GM12878 (cell line): ENCODE data around the gene NAT10. TPM values are rescaled to one million over a fixed set of nuclear protein-coding genes. Genes with fewer than 3 reads are reported as not detected.

Experiments
- ATAC-seq: fragments of 200-7000 bp; cut with Tn5 transposase; 3 replicates; pipeline ENCODE4 v1.9.1; 2020; ENCODE audit warnings: mild to moderate bottlenecking, moderate library complexity
- BruUV-seq: library from RNA; stranded (reverse); fragments of 400-500 nt; replicated peaks from 2 replicates; lab custom pipeline; 2021; lab: Mats Ljungman, UMichigan
- CTCF ChIA-PET: fragments of 300-600 bp; sonication (Branson Sonifier 250); formaldehyde crosslinking; extraction: SDS; loops from one replicate; lab custom pipeline; 2021; ENCODE audit warnings: inconsistent platforms; lab: Yijun Ruan, JAX
- POLR2A ChIA-PET: fragments of 350-600 bp; formaldehyde crosslinking; extraction: SDS; loops from one replicate; lab custom pipeline; 2021; ENCODE audit warnings: inconsistent platforms; lab: Charles Lee
- RAD21 ChIA-PET: fragments of 300-600 bp; sonication (Branson Sonifier 250); formaldehyde crosslinking; loops from one replicate; lab custom pipeline; 2023; ENCODE audit warnings: antibody characterized with exemption; ENCODE audit not compliant: unreplicated experiment; lab: Charles Lee
- SMC1A ChIA-PET: fragments of 300-600 bp; sonication (Branson Sonifier 250); formaldehyde crosslinking; loops from one replicate; lab custom pipeline; 2023; ENCODE audit not compliant: unreplicated experiment, uncharacterized antibody; lab: Charles Lee
- DNase-seq: peaks from one replicate; pipeline ENCODE4 v3.0.0-alpha.2; 2011; ENCODE audit warnings: low read depth, low spot score
- FAIRE-seq: peaks from 3 replicates; lab custom pipeline; 2011; peaks lifted over from hg19 to GRCh38; lab: Jason Lieb, UNC
- H2AFZ ChIP-seq: 2 replicates; pipeline ENCODE4 v1.6.0; 2011; ENCODE audit warnings: low read depth, low read length, control low read depth; ENCODE audit not compliant: control insufficient read depth
- H3K27ac ChIP-seq: 2 replicates; pipeline ENCODE4 v1.5.1; 2011; ENCODE audit warnings: control low read depth; ENCODE audit not compliant: control insufficient read depth, insufficient read depth
- H3K27me3 ChIP-seq, 2 experiments: replicated peaks in 1 of 2; 2 replicates each; pipeline versions ENCODE4 v1.6.0 to v1.6.1; 2011; ENCODE audit warnings: low read length in 1 of 2; ENCODE audit not compliant: control insufficient read depth in 2 of 2, insufficient read depth in 2 of 2
- H3K36me3 ChIP-seq, 2 experiments: 2 replicates each; pipeline ENCODE4 v1.5.1; 2011; ENCODE audit warnings: low read length in 1 of 2; ENCODE audit not compliant: control insufficient read depth in 2 of 2, insufficient read depth in 2 of 2
- H3K4me1 ChIP-seq: 2 replicates; pipeline ENCODE4 v1.6.1; 2011; ENCODE audit warnings: mild to moderate bottlenecking, low read length, moderate library complexity, mixed read lengths; ENCODE audit not compliant: control insufficient read depth, insufficient read depth
- H3K4me2 ChIP-seq: 2 replicates; pipeline ENCODE4 v1.6.0; 2011; ENCODE audit warnings: control low read depth; ENCODE audit not compliant: control insufficient read depth, insufficient read depth
- H3K4me3 ChIP-seq: fragments of 200-600 bp; sonication (generic); 2 replicates; pipeline ENCODE4 v1.5.1; 2016
- H3K79me2 ChIP-seq: 2 replicates; pipeline ENCODE4 v1.6.0; 2011; ENCODE audit warnings: low read length; ENCODE audit not compliant: control insufficient read depth, insufficient read depth
- H3K9ac ChIP-seq: 2 replicates; pipeline ENCODE4 v1.8.0; 2011; ENCODE audit warnings: low read length, control low read depth, mixed read lengths; ENCODE audit not compliant: control insufficient read depth, insufficient read depth
- H3K9me3 ChIP-seq: replicated peaks from 3 replicates; pipeline ENCODE4 v1.5.1; 2011; ENCODE audit warnings: mild to moderate bottlenecking, low read length; ENCODE audit not compliant: control insufficient read depth, insufficient read depth
- H4K20me1 ChIP-seq: 2 replicates; pipeline ENCODE4 v1.6.0; 2011; ENCODE audit not compliant: control insufficient read depth, insufficient read depth
- BRCA1 ChIP-seq: IDR thresholded peaks from 2 replicates; pipeline ENCODE4 v1.6.1; 2011; ENCODE audit warnings: low read depth, low read length, improper control_type of control experiment
- IRF4 ChIP-seq: IDR thresholded peaks from 2 replicates; pipeline ENCODE4 v1.6.1; 2011; ENCODE audit warnings: low read depth, low read length
- MEF2A ChIP-seq: IDR thresholded peaks from 2 replicates; pipeline ENCODE4 v1.6.1; 2011; ENCODE audit warnings: low read depth, mild to moderate bottlenecking, low read length, moderate library complexity; ENCODE audit not compliant: insufficient read depth
- MTA3 ChIP-seq: IDR thresholded peaks from 2 replicates; pipeline ENCODE4 v1.6.1; 2012; ENCODE audit warnings: low read length, inconsistent platforms, borderline replicate concordance
- MYB ChIP-seq: fragments of 150-350 bp; IDR thresholded peaks from 2 replicates; pipeline ENCODE4 v1.6.1; 2014; ENCODE audit warnings: mild to moderate bottlenecking, low read depth, low read length, borderline replicate concordance
- NR2C1 ChIP-seq: fragments of 450-650 bp; IDR thresholded peaks from 2 replicates; pipeline ENCODE4 v1.6.1; 2017; ENCODE audit warnings: antibody characterized with exemption, mild to moderate bottlenecking, moderate library complexity
- NR2F1 ChIP-seq: fragments of 450-650 bp; conservative IDR thresholded peaks from 2 replicates; pipeline ENCODE4 v1.6.1; 2017; ENCODE audit warnings: mild to moderate bottlenecking
- PML ChIP-seq: IDR thresholded peaks from 2 replicates; pipeline ENCODE4 v1.6.1; 2012; ENCODE audit warnings: low read length, inconsistent platforms
- RFX5 ChIP-seq: IDR thresholded peaks from 2 replicates; pipeline ENCODE4 v1.6.1; 2011; ENCODE audit warnings: low read depth, low read length, improper control_type of control experiment
- RUNX3 ChIP-seq: IDR thresholded peaks from 2 replicates; pipeline ENCODE4 v1.6.1; 2012; ENCODE audit warnings: low read length, inconsistent platforms
- SMAD1 ChIP-seq: fragments of 450-650 bp; IDR thresholded peaks from 2 replicates; pipeline ENCODE4 v1.6.1; 2018; ENCODE audit warnings: mild to moderate bottlenecking, low read depth; ENCODE audit not compliant: partially characterized antibody
- SP1 ChIP-seq: IDR thresholded peaks from one replicate; pipeline ENCODE4 v1.6.1; 2011; ENCODE audit warnings: low read depth, low read length
- WGBS: methylation state at CpG from one replicate; pipeline ENCODE4 v1.1.6; 2016; ENCODE audit warnings: low lambda C conversion rate; ENCODE audit not compliant: insufficient replicate concordance, insufficient coverage; ENCODE audit errors: missing lambda C conversion rate; 5-methylcytosine and 5-hydroxymethylcytosine counted together
- in situ Hi-C: fragments of 300-500 bp; cut with MboI; formaldehyde crosslinking; loops from 9 replicates; pipeline ENCODE4 v1.14.3; 2018; ENCODE audit warnings: mixed read lengths
- intact Hi-C: fragments of 100-400 bp; cut with micrococcal nuclease; formaldehyde crosslinking; loops from one replicate; pipeline ENCODE4 v1.14.2; 2022; ENCODE audit not compliant: unreplicated experiment
- polyA plus RNA-seq, 11 experiments: library from polyadenylated mRNA; depleted of rRNA in 4 of 11; unstranded in 6 of 11; stranded (reverse) in 5 of 11; fragments of >200 nt; fragmentation: Nextera tagmentation in 4 of 11; fragmentation: Illumina TruSeq in 1 of 11; extraction: Ambion mirVana in 4 of 11; extraction: Trizol in 1 of 11; gene quantifications; 1 replicate in 1 of 11; 2 replicates in 10 of 11; pipeline versions ENCODE4 v1.2.1 to v1.2.3, GENCODE V29; 2011 to 2016; ENCODE audit warnings: inconsistent platforms in 2 of 11, missing spikeins in 2 of 11, low read depth in 1 of 11
- total RNA-seq, 4 experiments: library from RNA; depleted of rRNA in 3 of 4; stranded (reverse); fragments of >200 nt in 3 of 4; fragmentation: Illumina TruSeq in 1 of 4; extraction: Trizol in 1 of 4; gene quantifications; 2 replicates each; pipeline versions ENCODE4 v1.2.1 to v1.2.3, GENCODE V29; 2013 to 2021
- TF ChIP-seq, protein P1 (sequence below): fragments of 450-650 bp; IDR thresholded peaks from 2 replicates; pipeline ENCODE4 v1.6.1; 2014; ENCODE audit warnings: mild to moderate bottlenecking
- TF ChIP-seq, protein P2 (sequence below): fragments of 450-650 bp; IDR thresholded peaks from 2 replicates; pipeline ENCODE4 v1.6.1; 2017; ENCODE audit warnings: antibody characterized with exemption, mild to moderate bottlenecking, moderate library complexity
- TF ChIP-seq, protein P3 (sequence below): fragments of 450-650 bp; IDR thresholded peaks from 2 replicates; pipeline ENCODE4 v1.6.1; 2016; ENCODE audit warnings: mild to moderate bottlenecking, moderate library complexity, borderline replicate concordance
- TF ChIP-seq, protein P4 (sequence below): IDR thresholded peaks from 2 replicates; pipeline ENCODE4 v1.6.1; 2011; ENCODE audit warnings: low read depth, low read length, improper control_type of control experiment, borderline replicate concordance

NAT10 gene
- total and polyA plus RNA-seq, 10 of the 15 experiments (the other 5 are each of a cell fraction or from before 2014, with no cell fraction given): 45.1 to 95.5 (median 72.8) TPM

DNA sequence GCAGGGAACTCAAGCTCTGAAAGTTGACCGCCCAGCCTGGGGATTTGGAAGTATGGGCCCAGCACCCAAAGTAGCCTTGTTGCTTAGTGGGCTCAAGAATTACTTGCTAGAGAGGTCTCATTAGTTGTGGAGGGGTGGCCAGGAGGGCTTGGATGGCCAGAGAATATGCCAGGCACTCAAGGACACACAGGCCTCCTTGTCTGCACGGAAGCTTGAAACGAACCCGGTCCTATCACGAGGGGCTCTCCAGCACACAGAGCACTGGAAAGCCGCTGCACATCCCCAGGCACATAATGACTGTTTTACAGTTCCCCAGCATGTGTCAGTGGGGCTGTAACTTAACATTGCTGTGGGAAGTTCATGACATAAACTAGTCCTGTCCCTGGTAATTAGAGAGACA lies 55.9 kb downstream of the NAT10 start:
- H3K9ac ChIP-seq: no peak overlapping the region
- H3K4me3 ChIP-seq: no peak overlapping the region
- H2AFZ ChIP-seq: no peak overlapping the region
- in situ Hi-C loops: loop anchor here (25.0 kb wide), 1 partner anchor 326 kb away; no protein-coding TSS in a partner anchor
- POLR2A ChIA-PET: no interaction called here
- no peak overlapping the region for H3K4me2 ChIP-seq
- H3K27ac ChIP-seq: no peak overlapping the region
- DNase-seq: no peak
- WGBS: 22% methylated on average over 6 of the region's 6 CpGs
- H3K79me2 ChIP-seq: no peaks in the 10 kb centered on the region
- SMC1A ChIA-PET: interaction anchor here (0.8 kb wide), 1 partner anchor 27 kb away, joined by 3 read pairs; no protein-coding TSS in a partner anchor
- no TSS peak for BruUV-seq
- intact Hi-C loops: no loop called here
- no peaks in the 10 kb centered on the region for H3K9me3 ChIP-seq
- H3K27me3 ChIP-seq: no peaks in the 10 kb centered on the region
- FAIRE-seq: no peak
- peaks cover 0 to 3% of the 10 kb centered on the region in 2 experiments; a peak in 1 of 4 replicates for H3K36me3 ChIP-seq
- H3K4me1 ChIP-seq: no peaks in the 10 kb centered on the region
- CTCF ChIA-PET: interaction anchor here (1.2 kb wide), 1 partner anchor 197 kb away, joined by 3 read pairs; no protein-coding TSS in a partner anchor
- RAD21 ChIA-PET: no interaction called here
- no peak for ATAC-seq
- no peaks in the 10 kb centered on the region for H4K20me1 ChIP-seq
- TF ChIP-seq, protein P1, sequence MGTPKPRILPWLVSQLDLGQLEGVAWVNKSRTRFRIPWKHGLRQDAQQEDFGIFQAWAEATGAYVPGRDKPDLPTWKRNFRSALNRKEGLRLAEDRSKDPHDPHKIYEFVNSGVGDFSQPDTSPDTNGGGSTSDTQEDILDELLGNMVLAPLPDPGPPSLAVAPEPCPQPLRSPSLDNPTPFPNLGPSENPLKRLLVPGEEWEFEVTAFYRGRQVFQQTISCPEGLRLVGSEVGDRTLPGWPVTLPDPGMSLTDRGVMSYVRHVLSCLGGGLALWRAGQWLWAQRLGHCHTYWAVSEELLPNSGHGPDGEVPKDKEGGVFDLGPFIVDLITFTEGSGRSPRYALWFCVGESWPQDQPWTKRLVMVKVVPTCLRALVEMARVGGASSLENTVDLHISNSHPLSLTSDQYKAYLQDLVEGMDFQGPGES: no peak
- TF ChIP-seq, protein P2, sequence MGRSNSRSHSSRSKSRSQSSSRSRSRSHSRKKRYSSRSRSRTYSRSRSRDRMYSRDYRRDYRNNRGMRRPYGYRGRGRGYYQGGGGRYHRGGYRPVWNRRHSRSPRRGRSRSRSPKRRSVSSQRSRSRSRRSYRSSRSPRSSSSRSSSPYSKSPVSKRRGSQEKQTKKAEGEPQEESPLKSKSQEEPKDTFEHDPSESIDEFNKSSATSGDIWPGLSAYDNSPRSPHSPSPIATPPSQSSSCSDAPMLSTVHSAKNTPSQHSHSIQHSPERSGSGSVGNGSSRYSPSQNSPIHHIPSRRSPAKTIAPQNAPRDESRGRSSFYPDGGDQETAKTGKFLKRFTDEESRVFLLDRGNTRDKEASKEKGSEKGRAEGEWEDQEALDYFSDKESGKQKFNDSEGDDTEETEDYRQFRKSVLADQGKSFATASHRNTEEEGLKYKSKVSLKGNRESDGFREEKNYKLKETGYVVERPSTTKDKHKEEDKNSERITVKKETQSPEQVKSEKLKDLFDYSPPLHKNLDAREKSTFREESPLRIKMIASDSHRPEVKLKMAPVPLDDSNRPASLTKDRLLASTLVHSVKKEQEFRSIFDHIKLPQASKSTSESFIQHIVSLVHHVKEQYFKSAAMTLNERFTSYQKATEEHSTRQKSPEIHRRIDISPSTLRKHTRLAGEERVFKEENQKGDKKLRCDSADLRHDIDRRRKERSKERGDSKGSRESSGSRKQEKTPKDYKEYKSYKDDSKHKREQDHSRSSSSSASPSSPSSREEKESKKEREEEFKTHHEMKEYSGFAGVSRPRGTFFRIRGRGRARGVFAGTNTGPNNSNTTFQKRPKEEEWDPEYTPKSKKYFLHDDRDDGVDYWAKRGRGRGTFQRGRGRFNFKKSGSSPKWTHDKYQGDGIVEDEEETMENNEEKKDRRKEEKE: no peak
- no peak for TF ChIP-seq NR2C1
- no peak for TF ChIP-seq PML
- TF ChIP-seq MEF2A: no peak
- no peak for TF ChIP-seq NR2F1
- no peak for TF ChIP-seq MTA3
- TF ChIP-seq RUNX3: no peak
- TF ChIP-seq SMAD1: no peak
- TF ChIP-seq, protein P3, sequence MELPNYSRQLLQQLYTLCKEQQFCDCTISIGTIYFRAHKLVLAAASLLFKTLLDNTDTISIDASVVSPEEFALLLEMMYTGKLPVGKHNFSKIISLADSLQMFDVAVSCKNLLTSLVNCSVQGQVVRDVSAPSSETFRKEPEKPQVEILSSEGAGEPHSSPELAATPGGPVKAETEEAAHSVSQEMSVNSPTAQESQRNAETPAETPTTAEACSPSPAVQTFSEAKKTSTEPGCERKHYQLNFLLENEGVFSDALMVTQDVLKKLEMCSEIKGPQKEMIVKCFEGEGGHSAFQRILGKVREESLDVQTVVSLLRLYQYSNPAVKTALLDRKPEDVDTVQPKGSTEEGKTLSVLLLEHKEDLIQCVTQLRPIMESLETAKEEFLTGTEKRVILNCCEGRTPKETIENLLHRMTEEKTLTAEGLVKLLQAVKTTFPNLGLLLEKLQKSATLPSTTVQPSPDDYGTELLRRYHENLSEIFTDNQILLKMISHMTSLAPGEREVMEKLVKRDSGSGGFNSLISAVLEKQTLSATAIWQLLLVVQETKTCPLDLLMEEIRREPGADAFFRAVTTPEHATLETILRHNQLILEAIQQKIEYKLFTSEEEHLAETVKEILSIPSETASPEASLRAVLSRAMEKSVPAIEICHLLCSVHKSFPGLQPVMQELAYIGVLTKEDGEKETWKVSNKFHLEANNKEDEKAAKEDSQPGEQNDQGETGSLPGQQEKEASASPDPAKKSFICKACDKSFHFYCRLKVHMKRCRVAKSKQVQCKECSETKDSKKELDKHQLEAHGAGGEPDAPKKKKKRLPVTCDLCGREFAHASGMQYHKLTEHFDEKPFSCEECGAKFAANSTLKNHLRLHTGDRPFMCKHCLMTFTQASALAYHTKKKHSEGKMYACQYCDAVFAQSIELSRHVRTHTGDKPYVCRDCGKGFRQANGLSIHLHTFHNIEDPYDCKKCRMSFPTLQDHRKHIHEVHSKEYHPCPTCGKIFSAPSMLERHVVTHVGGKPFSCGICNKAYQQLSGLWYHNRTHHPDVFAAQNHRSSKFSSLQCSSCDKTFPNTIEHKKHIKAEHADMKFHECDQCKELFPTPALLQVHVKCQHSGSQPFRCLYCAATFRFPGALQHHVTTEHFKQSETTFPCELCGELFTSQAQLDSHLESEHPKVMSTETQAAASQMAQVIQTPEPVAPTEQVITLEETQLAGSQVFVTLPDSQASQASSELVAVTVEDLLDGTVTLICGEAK: no peak
- no peak for TF ChIP-seq MYB
- TF ChIP-seq SP1: no peak
- no peak for TF ChIP-seq RFX5
- no peak for TF ChIP-seq IRF4
- TF ChIP-seq, protein P4, sequence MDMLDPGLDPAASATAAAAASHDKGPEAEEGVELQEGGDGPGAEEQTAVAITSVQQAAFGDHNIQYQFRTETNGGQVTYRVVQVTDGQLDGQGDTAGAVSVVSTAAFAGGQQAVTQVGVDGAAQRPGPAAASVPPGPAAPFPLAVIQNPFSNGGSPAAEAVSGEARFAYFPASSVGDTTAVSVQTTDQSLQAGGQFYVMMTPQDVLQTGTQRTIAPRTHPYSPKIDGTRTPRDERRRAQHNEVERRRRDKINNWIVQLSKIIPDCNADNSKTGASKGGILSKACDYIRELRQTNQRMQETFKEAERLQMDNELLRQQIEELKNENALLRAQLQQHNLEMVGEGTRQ: no peak
- TF ChIP-seq BRCA1: no peak
